ENCODE data around the gene DDIAS. TPM values are rescaled to one million over a fixed set of nuclear protein-coding genes. Genes with fewer than 3 reads are reported as not detected.

The DDIAS gene
- total and polyA plus RNA-seq, 12 donors = 0.17 to 2.7 (median 0.83) TPM

DNA sequence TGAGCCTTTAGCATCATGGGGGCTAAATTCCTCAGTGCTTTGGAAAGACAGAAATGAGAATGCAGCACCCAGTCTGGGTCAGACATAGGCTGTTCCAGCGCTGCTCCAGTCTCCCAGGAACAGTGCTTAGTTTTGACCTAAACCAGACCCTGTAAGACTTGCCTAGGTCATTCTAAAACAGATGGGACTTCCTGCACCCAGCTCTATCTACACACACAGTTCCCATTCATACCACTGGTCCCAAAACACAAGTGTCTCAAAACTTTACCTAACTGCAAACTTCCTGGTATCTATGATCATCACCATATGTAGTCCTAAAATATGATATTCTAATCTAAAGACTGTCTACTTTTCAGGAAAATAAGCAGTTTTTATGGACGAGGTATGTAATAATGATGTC is 39.2 kb upstream of the DDIAS start:
- TF ChIP-seq CTCF (IDR thresholded peaks at IDR 0.05) = no peak
- no peak for TF ChIP-seq POLR2A (IDR thresholded peaks at IDR 0.05)
- no peaks in the 10 kb centered on the region for H3K9me3 ChIP-seq (replicated peaks in 1 of 3)
- WGBS, 4 donors = 57 to 93% (median 88%) methylated on average over 2 of the region's 2 CpGs
- H3K27me3 ChIP-seq = no peaks in the 10 kb centered on the region
- no peak overlapping the region for H3K27ac ChIP-seq
- intact Hi-C loops (cut with DNase I) = loop anchor here in 1 of 2 donors (10.0 kb wide), 1 partner anchor 148 kb away; no protein-coding TSS in a partner anchor
- H3K4me3 ChIP-seq = no peak overlapping the region
- DNase-seq = no peak
- H3K36me3 ChIP-seq (replicated peaks in 1 of 2) = no peaks in the 10 kb centered on the region
- H3K4me1 ChIP-seq (replicated peaks in 1 of 2) = peaks cover 16 to 35% of the 10 kb centered on the region in 2 donors

DNA sequence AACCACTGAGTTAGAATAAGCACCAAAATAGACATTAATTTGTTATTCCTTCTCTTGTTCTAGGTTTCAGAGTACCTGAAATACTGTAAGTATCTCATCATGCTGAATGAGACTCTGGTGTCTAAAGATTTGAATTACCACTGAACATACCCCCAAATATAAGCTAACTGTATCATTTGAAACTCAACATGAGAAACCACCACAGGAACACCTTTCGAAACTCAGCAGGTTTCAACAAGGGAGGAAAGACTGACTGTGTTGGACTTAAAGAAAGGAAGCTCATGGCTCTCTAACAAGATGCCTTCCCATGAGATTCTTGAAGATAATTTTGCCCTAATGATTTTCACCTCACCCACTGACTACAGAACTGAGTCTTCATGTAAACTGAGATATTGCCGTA is 38.3 kb upstream of the DDIAS start:
- Histone ChIP-seq H3K27ac (no peak overlapping the region), H3K4me3 (no peak overlapping the region), H3K9me3 (replicated peaks in 1 of 3) (no peaks in the 10 kb centered on the region), H3K27me3 (no peaks in the 10 kb centered on the region), H3K4me1 (replicated peaks in 1 of 2) (peaks cover 19 to 40% of the 10 kb centered on the region in 2 donors), H3K36me3 (replicated peaks in 1 of 2) (no peaks in the 10 kb centered on the region)
- no peak for DNase-seq
- TF ChIP-seq CTCF (IDR thresholded peaks at IDR 0.05) (no peak), POLR2A (IDR thresholded peaks at IDR 0.05) (no peak)
- WGBS, 4 donors = 95 to 97% (median 97%) methylated on average over 2 of the region's 2 CpGs
- intact Hi-C loops (cut with DNase I) = loop anchor here in 1 of 2 donors (10.0 kb wide), 1 partner anchor 148 kb away; no protein-coding TSS in a partner anchor

GRCh38 chr11:82864268-82864667 is 37.3 kb upstream of the DDIAS start:
- Histone ChIP-seq H3K9me3 (replicated peaks in 1 of 3) (no peaks in the 10 kb centered on the region), H3K27me3 (no peaks in the 10 kb centered on the region), H3K27ac (peak overlapping the region in 1 of 5 donors; percentile 14), H3K4me1 (replicated peaks in 1 of 2) (peaks cover 18 to 38% of the 10 kb centered on the region in 2 donors), H3K36me3 (replicated peaks in 1 of 2) (no peaks in the 10 kb centered on the region), H3K4me3 (no peak overlapping the region)
- WGBS, 4 donors = 9 to 18% (median 10%) methylated on average over 5 of the region's 5 CpGs
- DNase-seq = peak; percentile 56 to 90 (median 83)
- intact Hi-C loops (cut with DNase I) = loop anchor here in 1 of 2 donors (10.0 kb wide), 1 partner anchor 149 kb away; no protein-coding TSS in a partner anchor
- TF ChIP-seq POLR2A (IDR thresholded peaks at IDR 0.05) (no peak), CTCF (IDR thresholded peaks at IDR 0.05) (peak; percentile 55 to 75 (median 66))

DNA sequence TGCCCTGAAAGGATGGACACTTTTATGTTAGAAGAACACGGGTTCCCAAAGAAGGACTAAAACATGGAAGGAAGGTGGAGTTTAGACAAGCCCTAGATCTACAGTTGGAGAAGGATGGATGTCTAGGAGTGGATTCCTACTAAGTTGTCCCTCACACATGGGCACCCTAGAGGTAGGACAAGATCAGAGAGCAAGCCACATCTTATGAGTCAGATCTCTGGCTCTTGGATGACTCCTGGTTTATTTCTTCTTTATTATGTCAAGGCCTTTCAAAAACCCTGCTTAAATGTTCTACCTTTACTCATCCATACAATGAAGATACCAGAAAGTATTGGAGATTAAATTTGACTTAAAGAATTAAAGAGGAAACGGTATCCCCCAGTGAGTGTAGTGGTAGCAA is 35.7 kb upstream of the DDIAS start:
- DNase-seq = no peak
- Histone ChIP-seq H3K27me3 (no peaks in the 10 kb centered on the region), H3K4me3 (no peak overlapping the region), H3K4me1 (replicated peaks in 1 of 2) (peaks cover 26 to 50% of the 10 kb centered on the region in 2 donors), H3K9me3 (replicated peaks in 1 of 3) (no peaks in the 10 kb centered on the region), H3K36me3 (replicated peaks in 1 of 2) (no peaks in the 10 kb centered on the region), H3K27ac (no peak overlapping the region)
- intact Hi-C loops (cut with DNase I) = loop anchor here in 1 of 2 donors (10.0 kb wide), 1 partner anchor 151 kb away; no protein-coding TSS in a partner anchor
- 79 to 88% (median 84%) methylated on average over 2 of the region's 2 CpGs for WGBS, 4 donors
- TF ChIP-seq CTCF (IDR thresholded peaks at IDR 0.05) (no peak), POLR2A (IDR thresholded peaks at IDR 0.05) (no peak)
